Measurements from ENCODE around the gene CADM1.

The CADM1 gene

DNA sequence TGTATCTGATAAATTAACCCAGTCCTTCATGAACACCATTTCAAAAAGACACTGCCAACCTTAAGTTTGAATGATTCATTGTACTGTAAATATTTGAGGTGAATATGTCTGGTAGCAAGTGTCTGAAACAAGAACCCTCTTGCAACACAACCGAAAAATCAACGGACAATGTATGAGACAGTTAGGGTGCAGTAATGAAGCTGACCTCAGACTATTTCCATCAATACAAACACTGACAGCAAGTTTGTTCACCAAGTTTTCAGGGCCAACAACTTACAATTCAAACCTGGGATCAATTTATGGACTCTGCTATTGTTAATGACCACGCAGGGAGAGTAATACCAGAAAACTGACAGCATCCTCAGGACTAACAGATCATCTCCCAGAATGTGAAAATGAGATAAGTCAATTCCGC lies 126.3 kb downstream of the CADM1 start:
- DNase-seq (ENCODE audit: low read depth in 2 of 2) = no peak
- no peak overlapping the region for H3K4me3 ChIP-seq (replicated peaks in 1 of 2; ENCODE audit: low read depth in 2 of 2, low read length in 2 of 2)
- TF ChIP-seq, protein P1, sequence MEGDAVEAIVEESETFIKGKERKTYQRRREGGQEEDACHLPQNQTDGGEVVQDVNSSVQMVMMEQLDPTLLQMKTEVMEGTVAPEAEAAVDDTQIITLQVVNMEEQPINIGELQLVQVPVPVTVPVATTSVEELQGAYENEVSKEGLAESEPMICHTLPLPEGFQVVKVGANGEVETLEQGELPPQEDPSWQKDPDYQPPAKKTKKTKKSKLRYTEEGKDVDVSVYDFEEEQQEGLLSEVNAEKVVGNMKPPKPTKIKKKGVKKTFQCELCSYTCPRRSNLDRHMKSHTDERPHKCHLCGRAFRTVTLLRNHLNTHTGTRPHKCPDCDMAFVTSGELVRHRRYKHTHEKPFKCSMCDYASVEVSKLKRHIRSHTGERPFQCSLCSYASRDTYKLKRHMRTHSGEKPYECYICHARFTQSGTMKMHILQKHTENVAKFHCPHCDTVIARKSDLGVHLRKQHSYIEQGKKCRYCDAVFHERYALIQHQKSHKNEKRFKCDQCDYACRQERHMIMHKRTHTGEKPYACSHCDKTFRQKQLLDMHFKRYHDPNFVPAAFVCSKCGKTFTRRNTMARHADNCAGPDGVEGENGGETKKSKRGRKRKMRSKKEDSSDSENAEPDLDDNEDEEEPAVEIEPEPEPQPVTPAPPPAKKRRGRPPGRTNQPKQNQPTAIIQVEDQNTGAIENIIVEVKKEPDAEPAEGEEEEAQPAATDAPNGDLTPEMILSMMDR (IDR thresholded peaks at IDR 0.05; ENCODE audit: low read depth, low read length) = no peak

DNA sequence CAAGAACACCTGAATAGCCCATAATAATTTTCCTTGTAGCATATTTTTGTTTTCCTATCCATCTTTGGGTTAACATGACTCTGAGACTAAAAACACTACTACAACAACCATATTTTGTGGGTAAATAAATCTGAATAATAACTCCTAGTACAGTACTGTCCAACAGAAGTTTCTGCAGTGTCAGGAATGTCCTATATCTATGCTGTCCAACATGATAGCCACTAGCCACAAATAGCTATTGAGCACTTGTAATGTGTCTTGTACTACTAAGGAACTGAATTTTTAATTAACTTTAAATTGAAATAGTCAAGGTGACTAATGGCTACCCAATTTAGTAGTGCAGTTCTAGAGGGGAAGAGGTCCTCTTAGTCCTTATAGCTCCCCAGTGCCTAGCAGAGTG lies 135.6 kb downstream of the CADM1 start:
- H3K4me3 ChIP-seq (replicated peaks in 1 of 2; ENCODE audit: low read depth in 2 of 2, low read length in 2 of 2) = no peak overlapping the region
- TF ChIP-seq, protein P1 (IDR thresholded peaks at IDR 0.05; ENCODE audit: low read depth, low read length) = no peak
- no peak for DNase-seq (ENCODE audit: low read depth in 2 of 2)

DNA sequence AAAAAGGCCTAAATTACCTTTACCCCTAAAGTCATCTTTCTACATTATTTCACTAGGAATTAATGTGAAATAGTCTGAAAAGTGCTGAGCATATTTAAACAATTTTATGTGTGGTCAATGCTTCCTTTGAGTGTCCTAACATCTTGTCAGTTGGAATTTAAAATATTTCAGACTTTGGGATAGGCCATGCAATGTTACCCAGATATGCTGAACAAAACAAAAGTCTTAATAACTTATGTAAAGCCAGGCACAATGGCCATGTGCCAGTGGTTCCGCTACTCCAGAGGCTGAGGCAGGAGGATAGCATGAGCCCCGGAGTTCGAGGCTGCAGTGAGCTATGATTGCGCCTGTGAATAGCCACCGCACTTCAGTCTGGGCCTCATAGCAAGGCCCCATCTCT lies 137.4 kb downstream of the CADM1 start:
- TF ChIP-seq, protein P1 (IDR thresholded peaks at IDR 0.05; ENCODE audit: low read depth, low read length) = no peak
- no peak for DNase-seq (ENCODE audit: low read depth in 2 of 2)
- H3K4me3 ChIP-seq (replicated peaks in 1 of 2; ENCODE audit: low read depth in 2 of 2, low read length in 2 of 2) = no peak overlapping the region

DNA sequence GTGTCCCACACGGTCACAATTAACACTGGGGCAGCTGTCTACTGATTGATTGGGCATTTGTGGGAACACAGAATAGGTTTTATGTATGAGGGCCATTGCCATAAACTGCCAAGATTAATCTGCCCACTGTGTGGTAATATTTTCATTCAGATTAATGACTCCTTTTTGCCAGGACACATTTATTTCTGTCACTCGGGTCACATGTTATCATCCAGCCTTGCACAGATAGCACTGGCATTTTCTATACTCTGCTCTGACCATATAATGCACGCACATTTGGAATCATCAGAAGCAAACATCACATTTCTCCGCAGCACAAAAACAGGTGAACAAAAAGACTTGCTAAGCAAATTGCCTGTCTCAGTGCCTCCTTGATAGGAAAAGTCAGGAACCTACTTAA lies 138.3 kb downstream of the CADM1 start:
- TF ChIP-seq, protein P1 (IDR thresholded peaks at IDR 0.05; ENCODE audit: low read depth, low read length) = no peak
- DNase-seq (ENCODE audit: low read depth in 2 of 2) = no peak

DNA sequence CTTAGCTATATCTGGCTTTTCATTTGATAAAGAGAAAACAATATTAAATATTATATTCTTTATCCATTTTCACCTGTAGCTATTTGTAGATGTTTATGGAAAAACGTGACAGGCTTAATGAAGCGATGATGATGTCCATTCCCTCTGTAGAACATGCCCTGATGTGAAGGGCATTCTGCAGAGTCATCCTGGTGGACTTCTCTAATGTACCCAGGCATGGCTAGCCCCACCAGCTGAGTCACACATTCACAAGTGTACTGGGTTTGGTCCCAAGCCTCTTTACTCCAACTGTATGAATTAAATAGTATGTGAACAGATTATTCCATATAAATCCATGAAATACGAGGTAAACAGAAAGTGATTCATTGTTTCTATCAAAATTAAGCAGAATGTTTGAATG lies 139.3 kb downstream of the CADM1 start:
- H3K4me3 ChIP-seq (replicated peaks in 1 of 2; ENCODE audit: low read depth in 2 of 2, low read length in 2 of 2) = no peak overlapping the region
- TF ChIP-seq, protein P1 (IDR thresholded peaks at IDR 0.05; ENCODE audit: low read depth, low read length) = no peak
- DNase-seq (ENCODE audit: low read depth in 2 of 2) = no peak

More for the DNA sequence above, 138.3 kb downstream of the CADM1 start:
- H3K4me3 ChIP-seq (replicated peaks in 1 of 2; ENCODE audit: low read depth in 2 of 2, low read length in 2 of 2) = no peak overlapping the region

DNA sequence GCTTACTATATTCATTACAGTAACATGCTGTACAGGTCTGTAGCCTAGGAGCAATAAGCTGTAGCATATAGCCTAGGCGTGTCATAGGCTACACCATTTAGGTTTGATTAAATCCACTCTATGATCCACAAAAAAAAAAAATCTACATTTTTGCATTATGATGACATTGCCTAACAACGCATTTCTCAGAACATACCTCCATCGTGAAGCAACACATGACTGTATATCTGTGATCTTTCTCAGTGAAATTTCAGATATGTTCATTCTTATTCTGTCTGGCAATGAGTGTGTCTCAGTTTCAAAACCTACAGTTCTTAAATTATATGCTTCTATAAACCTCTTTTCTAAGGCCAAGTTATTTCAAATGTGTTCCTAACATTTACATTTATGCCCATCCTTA lies 140.3 kb downstream of the CADM1 start:
- H3K4me3 ChIP-seq (replicated peaks in 1 of 2; ENCODE audit: low read depth in 2 of 2, low read length in 2 of 2) = no peak overlapping the region
- TF ChIP-seq, protein P1 (IDR thresholded peaks at IDR 0.05; ENCODE audit: low read depth, low read length) = no peak
- DNase-seq (ENCODE audit: low read depth in 2 of 2) = no peak

DNA sequence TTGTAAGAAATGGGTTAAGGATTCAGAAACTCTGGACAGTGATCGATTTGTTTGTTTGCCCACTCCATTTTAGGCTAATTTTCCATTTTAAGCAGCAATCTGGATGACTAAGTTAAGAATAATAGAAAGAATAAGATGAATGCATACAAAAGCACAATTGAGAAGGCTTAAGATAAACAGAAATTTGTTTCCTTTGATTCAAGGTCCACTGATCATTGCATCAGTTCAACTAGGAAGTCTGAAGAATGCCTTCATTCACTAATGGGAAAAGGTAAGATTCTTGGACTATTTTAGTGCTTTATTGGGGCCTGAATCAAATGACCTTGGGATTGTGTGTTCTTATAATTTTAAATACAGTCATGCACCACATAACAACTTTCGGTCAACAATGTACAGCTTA lies 140.8 kb downstream of the CADM1 start:
- no peak overlapping the region for H3K4me3 ChIP-seq (replicated peaks in 1 of 2; ENCODE audit: low read depth in 2 of 2, low read length in 2 of 2)
- TF ChIP-seq, protein P1 (IDR thresholded peaks at IDR 0.05; ENCODE audit: low read depth, low read length) = no peak
- DNase-seq (ENCODE audit: low read depth in 2 of 2) = no peak

All from cardiac fibroblast (primary cell).